H9 (cell line): ENCODE measurements around the gene APBB2. TPM values are rescaled to one million over a fixed set of nuclear protein-coding genes. Genes with fewer than 3 reads are reported as not detected.

Experiments
- DNase-seq: peaks from one replicate; pipeline ENCODE4 v3.0.0-alpha.2; 2017
- H2AFZ ChIP-seq: one replicate; pipeline ENCODE4 v1.6.1; 2013; ENCODE audit warnings: mild to moderate bottlenecking, low read length, control low read depth, moderate library complexity
- H2AK5ac ChIP-seq: 2 replicates; pipeline ENCODE4 v1.6.1; 2013; ENCODE audit warnings: low read length, control low read depth, mixed read lengths; ENCODE audit not compliant: insufficient read length
- H2BK120ac ChIP-seq: one replicate; pipeline ENCODE4 v1.6.1; 2013; ENCODE audit warnings: low read depth, mild to moderate bottlenecking, low read length, control low read depth, inconsistent platforms; ENCODE audit not compliant: poor library complexity, severe bottlenecking
- H2BK12ac ChIP-seq: 2 replicates; pipeline ENCODE4 v1.6.1; 2013; ENCODE audit warnings: low read length, control low read depth, mixed read lengths, low read depth; ENCODE audit not compliant: insufficient read length
- H2BK15ac ChIP-seq: 2 replicates; pipeline ENCODE4 v1.6.1; 2013; ENCODE audit warnings: low read depth, low read length, control low read depth
- H2BK20ac ChIP-seq: one replicate; pipeline ENCODE4 v1.6.1; 2013; ENCODE audit warnings: low read depth, mild to moderate bottlenecking, low read length, control low read depth, inconsistent platforms; ENCODE audit not compliant: poor library complexity, severe bottlenecking
- H2BK5ac ChIP-seq: 2 replicates; pipeline ENCODE4 v1.6.1; 2013; ENCODE audit warnings: low read length, control low read depth, mixed read lengths; ENCODE audit not compliant: insufficient read length
- H3K14ac ChIP-seq: 2 replicates; pipeline ENCODE4 v1.6.1; 2013; ENCODE audit warnings: low read length, control low read depth; ENCODE audit not compliant: insufficient read depth
- H3K18ac ChIP-seq: 2 replicates; pipeline ENCODE4 v1.6.1; 2013; ENCODE audit warnings: low read depth, mild to moderate bottlenecking, mixed read lengths, low read length, control low read depth; ENCODE audit not compliant: insufficient read length
- H3K23ac ChIP-seq: 2 replicates; pipeline ENCODE4 v1.6.1; 2013; ENCODE audit warnings: low read length, control low read depth, mixed read lengths, low read depth; ENCODE audit not compliant: insufficient read length
- H3K23me2 ChIP-seq: 2 replicates; pipeline ENCODE4 v1.6.1; 2013; ENCODE audit warnings: low read depth, mild to moderate bottlenecking, mixed read lengths, low read length, control low read depth; ENCODE audit not compliant: insufficient read length, poor library complexity, severe bottlenecking
- H3K27ac ChIP-seq: 2 replicates; pipeline ENCODE4 v1.5.1; 2013; ENCODE audit warnings: low read length, control low read depth, mixed read lengths, low read depth; ENCODE audit not compliant: insufficient read length
- H3K27me3 ChIP-seq: 2 replicates; pipeline ENCODE4 v1.6.1; 2013; ENCODE audit warnings: low read length, control low read depth, inconsistent platforms; ENCODE audit not compliant: insufficient read depth
- H3K4ac ChIP-seq: 2 replicates; pipeline ENCODE4 v1.6.1; 2013; ENCODE audit warnings: low read depth, mild to moderate bottlenecking, control low read depth, inconsistent platforms, low read length, moderate library complexity
- H3K4me1 ChIP-seq: 2 replicates; pipeline ENCODE4 v1.6.1; 2013; ENCODE audit warnings: low read length, control low read depth, inconsistent platforms; ENCODE audit not compliant: insufficient read depth
- H3K4me2 ChIP-seq: 2 replicates; pipeline ENCODE4 v1.6.1; 2013; ENCODE audit warnings: low read length, control low read depth, mixed read lengths; ENCODE audit not compliant: insufficient read length, insufficient read depth
- H3K56ac ChIP-seq: 2 replicates; pipeline ENCODE4 v1.6.1; 2013; ENCODE audit warnings: low read depth, mild to moderate bottlenecking, mixed read lengths, low read length, control low read depth; ENCODE audit not compliant: insufficient read length
- H3K79me1 ChIP-seq: 2 replicates; pipeline ENCODE4 v1.6.1; 2013; ENCODE audit warnings: low read depth, mild to moderate bottlenecking, moderate library complexity, low read length, control low read depth, inconsistent platforms; ENCODE audit not compliant: insufficient read depth, poor library complexity, severe bottlenecking
- H3K79me2 ChIP-seq: 2 replicates; pipeline ENCODE4 v1.6.1; 2013; ENCODE audit warnings: low read length, control low read depth, inconsistent platforms; ENCODE audit not compliant: insufficient read depth
- H3K9ac ChIP-seq: 2 replicates; pipeline ENCODE4 v1.6.1; 2013; ENCODE audit warnings: low read length, control low read depth, mixed read lengths; ENCODE audit not compliant: insufficient read length; ENCODE audit errors: extremely low read depth
- H3K9me3 ChIP-seq: one replicate; pipeline ENCODE4 v1.6.1; 2013; ENCODE audit warnings: low read depth, low read length, inconsistent platforms; ENCODE audit not compliant: control insufficient read depth
- H3T11ph ChIP-seq: one replicate; pipeline ENCODE4 v1.6.1; 2013; ENCODE audit warnings: mild to moderate bottlenecking, low read length, control low read depth, inconsistent platforms
- H4K20me1 ChIP-seq: one replicate; pipeline ENCODE4 v1.6.1; 2013; ENCODE audit not compliant: control insufficient read depth, insufficient read length, insufficient read depth
- H4K5ac ChIP-seq: 2 replicates; pipeline ENCODE4 v1.6.1; 2013; ENCODE audit warnings: low read depth, mild to moderate bottlenecking, mixed read lengths, low read length, control low read depth; ENCODE audit not compliant: insufficient read length
- H4K8ac ChIP-seq: replicated peaks from 2 replicates; pipeline ENCODE4 v1.6.1; 2013; ENCODE audit warnings: low read length, control low read depth, mixed read lengths, low read depth; ENCODE audit not compliant: insufficient read length
- H4K91ac ChIP-seq: 2 replicates; pipeline ENCODE4 v1.6.1; 2013; ENCODE audit warnings: low read depth, mild to moderate bottlenecking, moderate library complexity, mixed read lengths, low read length, control low read depth; ENCODE audit not compliant: insufficient read length
- H3K27ac Mint-ChIP-seq, 3 experiments: 2 replicates in 2 of 3; 3 replicates in 1 of 3; pipeline ENCODE4 v1.8.0; 2020 to 2021; ENCODE audit warnings: mixed read lengths in 3 of 3, mild to moderate bottlenecking in 1 of 3, moderate library complexity in 1 of 3
- H3K27me3 Mint-ChIP-seq: 2 replicates; pipeline ENCODE4 v1.8.0; 2021; ENCODE audit warnings: low read depth, mild to moderate bottlenecking, moderate library complexity, mixed read lengths
- H3K36me3 Mint-ChIP-seq, 3 experiments: 2 replicates in 2 of 3; 3 replicates in 1 of 3; pipeline ENCODE4 v1.8.0; 2020 to 2021; ENCODE audit warnings: low read depth in 3 of 3, mixed read lengths in 3 of 3; ENCODE audit not compliant: insufficient read depth in 1 of 3
- H3K4me1 Mint-ChIP-seq, 2 experiments: 2 replicates each; pipeline ENCODE4 v1.8.0; 2020; ENCODE audit warnings: mixed read lengths in 2 of 2
- H3K4me3 Mint-ChIP-seq, 2 experiments: 2 replicates in 1 of 2; 3 replicates in 1 of 2; pipeline ENCODE4 v1.8.0; 2020 to 2021; ENCODE audit warnings: mild to moderate bottlenecking in 2 of 2, mixed read lengths in 2 of 2, moderate library complexity in 1 of 2
- H3K9me3 Mint-ChIP-seq, 2 experiments: 2 replicates in 1 of 2; 3 replicates in 1 of 2; pipeline ENCODE4 v1.8.0; 2020; ENCODE audit warnings: mild to moderate bottlenecking in 2 of 2, mixed read lengths in 2 of 2, moderate library complexity in 1 of 2
- CTCF ChIP-seq: fragments of 200-600 bp; sonication (generic); conservative IDR thresholded peaks from 3 replicates; pipeline ENCODE4 v1.8.0; 2021; ENCODE audit warnings: antibody characterized with exemption, mild to moderate bottlenecking
- WGBS: extraction: QIAGEN DNeasy Blood & Tissue Kit; methylation state at CpG from one replicate; pipeline ENCODE4 v1.1.7; 2013; ENCODE audit warnings: missing lambda C conversion rate, low lambda C conversion rate, mixed read lengths; ENCODE audit not compliant: insufficient read length; ENCODE audit errors: extremely low coverage; 5-methylcytosine and 5-hydroxymethylcytosine counted together
- total RNA-seq: library from RNA; stranded (reverse); gene quantifications from 2 replicates; pipeline ENCODE4 v1.2.1, GENCODE V29; 2021

The APBB2 gene
- total RNA-seq, 1 experiment from 2014 or later, result 39.6 TPM

- Histone ChIP-seq H3K18ac (no peak overlapping the region), H2BK15ac (no peak overlapping the region), H3K27me3 (no peaks in the 10 kb centered on the region), H2AK5ac (no peak overlapping the region), H3K4ac (no peak overlapping the region), H3K23me2 (no peaks in the 10 kb centered on the region), H3K9me3 (no peaks in the 10 kb centered on the region), H3T11ph (no peak overlapping the region), H3K9ac (no peak overlapping the region), H2AFZ (no peak overlapping the region), H3K79me2 (no peaks in the 10 kb centered on the region), H3K56ac (no peak overlapping the region), H3K27ac (no peak overlapping the region), H4K20me1 (no peaks in the 10 kb centered on the region), H3K14ac (no peak overlapping the region), H3K23ac (no peak overlapping the region), H3K79me1 (no peaks in the 10 kb centered on the region), H2BK5ac (no peak overlapping the region), H2BK120ac (no peak overlapping the region), H4K5ac (no peak overlapping the region), H4K8ac (no peak overlapping the region), H3K4me2 (no peak overlapping the region), H2BK12ac (no peak overlapping the region), H2BK20ac (no peak overlapping the region), H3K4me1 (no peaks in the 10 kb centered on the region), H4K91ac (no peak overlapping the region)
- H3K27me3 Mint-ChIP-seq, result no peaks in the 10 kb centered on the region
- no peak for TF ChIP-seq CTCF
- no peaks in the 10 kb centered on the region for H3K36me3 Mint-ChIP-seq
- H3K4me3 Mint-ChIP-seq, result no peak overlapping the region
- H3K27ac Mint-ChIP-seq, result no peak overlapping the region
- WGBS, result no CpG with 5 or more reads among the region's 7 CpGs
- H3K9me3 Mint-ChIP-seq, result no peaks in the 10 kb centered on the region
- peaks cover 12 to 15% of the 10 kb centered on the region in 2 experiments for H3K4me1 Mint-ChIP-seq
- DNase-seq, result no peak
These were observed 342.6 kb downstream of the APBB2 start for GRCh38 chr4:40871695-40872250.
